ENCODE data around the gene CALU.

CALU gene

GRCh38 chr7:128701062-128701785 lies 37.9 kb upstream of the CALU start:
- H3K4me2 ChIP-seq = no peak overlapping the region
- peaks cover 0 to 20% (median 0%) of the 10 kb centered on the region in 10 experiments; a peak in 7 of 20 replicates for H3K4me1 ChIP-seq
- no peaks in the 10 kb centered on the region for H4K20me1 ChIP-seq
- no peak overlapping the region for H3K4me3 ChIP-seq
- no peak for TF ChIP-seq Cebpa-rat (IDR thresholded peaks at IDR 0.05)
- H3K9ac ChIP-seq = no peak overlapping the region
- no peak overlapping the region for H3K27ac ChIP-seq
- peaks cover 0 to 5% (median 0%) of the 10 kb centered on the region in 11 experiments; a peak in 1 of 22 replicates for H3K36me3 ChIP-seq
- H3K9me3 ChIP-seq (replicated peaks in 1 of 11) = peaks cover 14 to 26% (median 22%) of the 10 kb centered on the region in 11 experiments
- peaks cover 29 to 38% (median 33%) of the 10 kb centered on the region in 11 experiments for H3K27me3 ChIP-seq

- no peak overlapping the region for H3K4me2 ChIP-seq
- no peak overlapping the region for H3K4me3 ChIP-seq
- H3K36me3 ChIP-seq = no peaks in the 10 kb centered on the region
- H3K9me3 ChIP-seq (replicated peaks in 1 of 11) = peaks cover 0 to 1% (median 0%) of the 10 kb centered on the region in 11 experiments; a peak in 4 of 22 replicates
- no peaks in the 10 kb centered on the region for H4K20me1 ChIP-seq
- TF ChIP-seq Cebpa-rat (IDR thresholded peaks at IDR 0.05) = no peak
- peaks cover 4 to 13% (median 8%) of the 10 kb centered on the region in 11 experiments for H3K27me3 ChIP-seq
- H3K27ac ChIP-seq = no peak overlapping the region
- H3K4me1 ChIP-seq = peaks cover 0 to 21% (median 0%) of the 10 kb centered on the region in 10 experiments; a peak in 8 of 20 replicates
- H3K9ac ChIP-seq = no peak overlapping the region
These were observed 35.4 kb upstream of the CALU start for GRCh38 chr7:128703609-128704241.

GRCh38 chr7:128705891-128706333 lies 33.2 kb upstream of the CALU start:
- no peak overlapping the region for H3K9ac ChIP-seq
- H3K27ac ChIP-seq = no peak overlapping the region
- no peaks in the 10 kb centered on the region for H3K9me3 ChIP-seq (replicated peaks in 1 of 11)
- H3K36me3 ChIP-seq = no peaks in the 10 kb centered on the region
- H3K4me2 ChIP-seq = peak overlapping the region in 3 of 11 experiments; percentile 13 to 68 (median 51); a peak in 5 of 22 replicates
- peaks cover 0 to 22% (median 0%) of the 10 kb centered on the region in 10 experiments; a peak in 9 of 20 replicates for H3K4me1 ChIP-seq
- no peaks in the 10 kb centered on the region for H4K20me1 ChIP-seq
- no peak overlapping the region for H3K4me3 ChIP-seq
- no peaks in the 10 kb centered on the region for H3K27me3 ChIP-seq
- TF ChIP-seq Cebpa-rat (IDR thresholded peaks at IDR 0.05) = no peak

GRCh38 chr7:128707752-128708151 lies 31.4 kb upstream of the CALU start:
- Histone ChIP-seq H3K9me3 (replicated peaks in 1 of 11) (peaks cover 2 to 8% (median 5%) of the 10 kb centered on the region in 11 experiments; a peak in 19 of 22 replicates), H3K9ac (no peak overlapping the region), H3K4me2 (no peak overlapping the region; a peak in 1 of 22 replicates), H3K36me3 (no peaks in the 10 kb centered on the region), H3K27ac (no peak overlapping the region), H3K27me3 (no peaks in the 10 kb centered on the region), H3K4me3 (no peak overlapping the region), H4K20me1 (no peaks in the 10 kb centered on the region), H3K4me1 (peaks cover 0 to 22% (median 0%) of the 10 kb centered on the region in 10 experiments; a peak in 9 of 20 replicates)
- no peak for TF ChIP-seq Cebpa-rat (IDR thresholded peaks at IDR 0.05)

- Histone ChIP-seq H3K4me2 (no peak overlapping the region), H3K27ac (no peak overlapping the region)
These were observed 30.9 kb upstream of the CALU start for GRCh38 chr7:128708235-128708634.

GRCh38 chr7:128708824-128709223 lies 30.3 kb upstream of the CALU start:
- Histone ChIP-seq H3K4me2 (no peak overlapping the region), H3K27ac (no peak overlapping the region), H3K27me3 (no peaks in the 10 kb centered on the region), H3K4me1 (peaks cover 0 to 22% (median 0%) of the 10 kb centered on the region in 10 experiments; a peak in 9 of 20 replicates), H3K4me3 (no peak overlapping the region), H3K9me3 (replicated peaks in 1 of 11) (peaks cover 9 to 15% (median 10%) of the 10 kb centered on the region in 11 experiments; a peak in 19 of 22 replicates), H4K20me1 (no peaks in the 10 kb centered on the region), H3K9ac (no peak overlapping the region), H3K36me3 (no peaks in the 10 kb centered on the region)
- TF ChIP-seq Cebpa-rat (IDR thresholded peaks at IDR 0.05) = no peak

More at GRCh38 chr7:128708235-128708634, 30.9 kb upstream of the CALU start:
- peaks cover 7 to 12% (median 9%) of the 10 kb centered on the region in 11 experiments; a peak in 19 of 22 replicates for H3K9me3 ChIP-seq (replicated peaks in 1 of 11)
- no peak overlapping the region for H3K9ac ChIP-seq
- no peak overlapping the region for H3K4me3 ChIP-seq
- no peak for TF ChIP-seq Cebpa-rat (IDR thresholded peaks at IDR 0.05)
- no peaks in the 10 kb centered on the region for H4K20me1 ChIP-seq
- peaks cover 0 to 22% (median 0%) of the 10 kb centered on the region in 10 experiments; a peak in 9 of 20 replicates for H3K4me1 ChIP-seq
- no peaks in the 10 kb centered on the region for H3K27me3 ChIP-seq
- no peaks in the 10 kb centered on the region for H3K36me3 ChIP-seq

- Histone ChIP-seq H3K36me3 (no peaks in the 10 kb centered on the region), H3K4me3 (no peak overlapping the region), H3K4me1 (peaks cover 0 to 14% (median 0%) of the 10 kb centered on the region in 10 experiments; a peak in 9 of 20 replicates), H3K9me3 (replicated peaks in 1 of 11) (peaks cover 9 to 15% (median 10%) of the 10 kb centered on the region in 11 experiments; a peak in 19 of 22 replicates), H3K27ac (no peak overlapping the region), H3K9ac (no peak overlapping the region), H3K27me3 (no peaks in the 10 kb centered on the region), H4K20me1 (no peaks in the 10 kb centered on the region), H3K4me2 (no peak overlapping the region; a peak in 1 of 22 replicates)
- peak in 2 of 11 experiments; percentile 31 to 38; a peak in 1 of 22 replicates for TF ChIP-seq Cebpa-rat (IDR thresholded peaks at IDR 0.05)
These were observed 28.7 kb upstream of the CALU start for GRCh38 chr7:128710481-128710880.

GRCh38 chr7:128713794-128714193 lies 25.4 kb upstream of the CALU start:
- H3K36me3 ChIP-seq = no peaks in the 10 kb centered on the region
- no peak overlapping the region for H3K4me2 ChIP-seq
- H3K4me1 ChIP-seq = peaks cover 0 to 7% (median 0%) of the 10 kb centered on the region in 10 experiments; a peak in 4 of 20 replicates
- no peak overlapping the region for H3K27ac ChIP-seq
- no peak overlapping the region for H3K9ac ChIP-seq
- no peaks in the 10 kb centered on the region for H4K20me1 ChIP-seq
- no peaks in the 10 kb centered on the region for H3K27me3 ChIP-seq
- no peak overlapping the region for H3K4me3 ChIP-seq
- no peak for TF ChIP-seq Cebpa-rat (IDR thresholded peaks at IDR 0.05)
- H3K9me3 ChIP-seq (replicated peaks in 1 of 11) = peaks cover 9 to 15% (median 10%) of the 10 kb centered on the region in 11 experiments; a peak in 19 of 22 replicates
